Activated T-cell treated with anti-CD3 and anti-CD28 coated beads for 1 hour (primary cell): Measurements from ENCODE around the gene ITGAE.
A peak's percentile ranks its signal among the peaks of the same experiment; 100 is the strongest.
"Not testable (repeated sequence)": the region's sequence is repeated elsewhere in the genome, so short reads cannot be mapped to it uniquely, and the experiment has no call there.

Source experiments
- DNase-seq: peaks from one replicate; pipeline ENCODE4 v3.0.0-alpha.2; 2020; ENCODE audit warnings: low read depth

Gene ITGAE, protein sequence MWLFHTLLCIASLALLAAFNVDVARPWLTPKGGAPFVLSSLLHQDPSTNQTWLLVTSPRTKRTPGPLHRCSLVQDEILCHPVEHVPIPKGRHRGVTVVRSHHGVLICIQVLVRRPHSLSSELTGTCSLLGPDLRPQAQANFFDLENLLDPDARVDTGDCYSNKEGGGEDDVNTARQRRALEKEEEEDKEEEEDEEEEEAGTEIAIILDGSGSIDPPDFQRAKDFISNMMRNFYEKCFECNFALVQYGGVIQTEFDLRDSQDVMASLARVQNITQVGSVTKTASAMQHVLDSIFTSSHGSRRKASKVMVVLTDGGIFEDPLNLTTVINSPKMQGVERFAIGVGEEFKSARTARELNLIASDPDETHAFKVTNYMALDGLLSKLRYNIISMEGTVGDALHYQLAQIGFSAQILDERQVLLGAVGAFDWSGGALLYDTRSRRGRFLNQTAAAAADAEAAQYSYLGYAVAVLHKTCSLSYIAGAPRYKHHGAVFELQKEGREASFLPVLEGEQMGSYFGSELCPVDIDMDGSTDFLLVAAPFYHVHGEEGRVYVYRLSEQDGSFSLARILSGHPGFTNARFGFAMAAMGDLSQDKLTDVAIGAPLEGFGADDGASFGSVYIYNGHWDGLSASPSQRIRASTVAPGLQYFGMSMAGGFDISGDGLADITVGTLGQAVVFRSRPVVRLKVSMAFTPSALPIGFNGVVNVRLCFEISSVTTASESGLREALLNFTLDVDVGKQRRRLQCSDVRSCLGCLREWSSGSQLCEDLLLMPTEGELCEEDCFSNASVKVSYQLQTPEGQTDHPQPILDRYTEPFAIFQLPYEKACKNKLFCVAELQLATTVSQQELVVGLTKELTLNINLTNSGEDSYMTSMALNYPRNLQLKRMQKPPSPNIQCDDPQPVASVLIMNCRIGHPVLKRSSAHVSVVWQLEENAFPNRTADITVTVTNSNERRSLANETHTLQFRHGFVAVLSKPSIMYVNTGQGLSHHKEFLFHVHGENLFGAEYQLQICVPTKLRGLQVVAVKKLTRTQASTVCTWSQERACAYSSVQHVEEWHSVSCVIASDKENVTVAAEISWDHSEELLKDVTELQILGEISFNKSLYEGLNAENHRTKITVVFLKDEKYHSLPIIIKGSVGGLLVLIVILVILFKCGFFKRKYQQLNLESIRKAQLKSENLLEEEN

DNA sequence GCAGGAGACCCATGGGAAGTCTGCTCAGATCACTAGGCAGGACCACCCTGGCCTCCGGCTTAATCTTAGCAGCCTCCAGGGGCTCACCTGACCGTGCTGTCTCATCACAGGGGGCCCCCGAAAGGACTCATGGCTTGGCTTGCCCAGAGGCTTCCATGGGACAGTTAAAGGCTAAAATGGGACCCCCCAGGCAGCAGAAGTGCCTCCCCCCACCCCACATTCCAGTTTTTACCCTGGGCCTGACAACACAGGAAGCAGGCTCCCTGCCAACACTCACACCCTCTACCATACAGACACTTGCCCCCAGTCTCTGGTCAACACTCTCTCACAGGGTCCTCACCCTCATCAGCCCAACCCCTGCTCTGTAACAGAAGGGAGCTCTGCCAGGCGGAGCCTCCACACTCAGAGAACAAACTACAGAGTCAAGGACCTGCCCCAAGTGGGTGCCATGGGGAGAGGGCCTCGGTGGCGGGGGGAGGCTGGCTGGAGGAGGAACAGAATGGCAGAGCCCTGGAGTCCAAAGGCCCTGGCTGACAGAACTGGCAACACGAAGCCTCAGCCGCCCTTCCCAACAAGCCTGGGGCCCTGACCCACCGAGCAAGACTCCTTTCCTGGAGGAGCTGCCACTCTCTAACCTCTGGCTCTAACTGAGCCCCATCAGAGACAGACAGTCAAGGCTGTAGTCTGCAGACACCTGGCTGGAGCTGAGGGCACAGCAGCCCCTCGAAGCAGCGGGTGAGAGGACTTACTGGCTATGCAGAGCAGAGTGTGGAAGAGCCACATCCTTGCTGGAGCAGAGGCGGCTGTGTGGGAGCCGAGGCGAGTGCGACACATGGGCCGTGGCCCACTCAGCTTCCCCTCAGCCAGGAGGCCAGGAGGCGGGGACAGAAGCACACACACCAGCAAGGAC lies at the start of gene ITGAE:
Gene ITGAE (minus strand): TSS at position 827 of the 910 bp plus-strand sequence. CDS start 44 bp downstream, at position 783.
- no peak for DNase-seq

DNA sequence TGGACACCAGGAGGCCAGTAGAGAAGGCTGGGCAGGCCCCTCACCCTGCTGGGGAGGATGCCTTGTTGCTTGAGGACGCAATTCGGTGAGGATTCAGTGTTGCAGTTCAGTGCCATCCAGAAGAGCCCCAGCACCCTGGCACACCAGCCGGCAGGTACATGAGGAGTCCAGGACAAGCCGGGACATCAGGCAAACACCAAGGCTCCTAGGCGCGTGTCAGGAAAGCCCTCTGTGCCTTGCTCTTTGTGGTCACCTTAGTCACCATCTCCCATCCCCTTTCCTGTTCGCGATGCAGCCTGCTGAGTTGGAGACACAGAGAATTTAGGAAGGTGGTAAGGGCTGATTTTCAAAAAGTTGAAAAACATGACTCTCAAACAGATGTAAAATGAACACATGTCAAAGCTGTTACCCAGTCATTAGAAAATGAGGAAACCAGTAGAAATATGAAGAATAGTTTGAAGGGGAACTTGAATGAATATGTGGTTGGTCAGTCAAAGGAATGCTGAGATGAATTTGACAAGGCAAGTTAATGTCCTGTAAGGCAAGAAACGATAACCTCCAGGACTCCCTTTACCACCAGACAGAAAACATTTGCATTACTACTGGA lies 47.3 kb upstream of the ITGAE start:
- no peak for DNase-seq

DNA sequence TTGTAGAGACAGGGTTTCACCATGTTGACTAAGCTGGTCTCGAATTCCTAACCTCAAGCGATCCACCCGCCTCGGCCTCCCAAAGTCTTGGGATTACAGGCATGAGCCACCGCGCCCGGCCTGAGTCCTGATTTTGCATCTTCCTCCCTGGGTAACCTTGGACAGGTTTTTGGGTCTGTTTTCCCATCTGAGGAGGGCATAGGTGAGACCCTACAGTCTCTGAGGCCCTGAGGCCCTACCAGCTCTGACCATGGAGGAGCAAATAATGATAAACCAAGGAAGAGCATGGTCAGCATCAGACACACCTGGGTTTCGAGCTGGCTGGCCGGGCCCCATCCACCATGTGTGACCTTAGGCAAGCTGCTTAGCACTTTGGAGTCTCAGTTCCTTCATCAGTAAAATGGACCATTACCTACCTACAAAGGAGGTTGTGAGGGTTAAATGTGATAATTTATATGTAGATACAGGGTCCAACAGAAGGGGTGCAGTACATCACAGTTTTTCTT lies 46.2 kb upstream of the ITGAE start:
- DNase-seq = no peak

DNA sequence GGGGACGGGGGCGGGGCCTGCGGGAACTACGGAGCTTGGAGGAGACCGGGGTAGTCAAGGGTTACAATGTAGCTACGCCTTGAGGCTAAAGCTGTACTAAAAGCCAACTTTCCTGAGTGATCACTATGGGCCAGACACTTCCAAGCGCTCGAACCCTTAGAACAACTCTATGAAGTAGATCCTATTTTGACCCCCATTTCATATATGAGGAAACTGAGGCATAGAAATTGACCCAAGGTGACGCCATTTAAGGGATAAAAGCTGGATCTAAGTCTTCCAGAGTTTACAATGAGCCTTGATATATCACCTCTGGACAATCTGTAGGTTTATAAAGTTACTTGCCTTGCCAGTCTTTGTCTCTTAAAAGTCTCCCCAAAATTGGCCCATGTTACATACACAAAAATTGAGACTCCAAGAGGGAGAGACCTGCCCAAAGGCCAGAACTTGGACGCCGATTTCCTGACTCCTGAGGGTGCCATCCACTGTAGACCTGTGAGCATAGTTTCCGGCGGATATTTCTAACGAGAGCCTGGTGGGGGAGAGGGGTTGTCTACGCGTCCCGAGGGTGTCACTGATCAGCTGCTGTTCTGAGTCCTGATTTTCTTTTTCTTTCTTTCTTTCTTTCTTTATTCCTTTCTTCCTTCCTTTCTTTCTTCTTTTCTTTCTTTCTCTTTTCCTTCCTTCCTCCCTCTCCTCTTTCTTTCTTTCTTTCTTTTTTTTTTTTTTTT lies 45.6 kb upstream of the ITGAE start:
- no peak for DNase-seq

DNA sequence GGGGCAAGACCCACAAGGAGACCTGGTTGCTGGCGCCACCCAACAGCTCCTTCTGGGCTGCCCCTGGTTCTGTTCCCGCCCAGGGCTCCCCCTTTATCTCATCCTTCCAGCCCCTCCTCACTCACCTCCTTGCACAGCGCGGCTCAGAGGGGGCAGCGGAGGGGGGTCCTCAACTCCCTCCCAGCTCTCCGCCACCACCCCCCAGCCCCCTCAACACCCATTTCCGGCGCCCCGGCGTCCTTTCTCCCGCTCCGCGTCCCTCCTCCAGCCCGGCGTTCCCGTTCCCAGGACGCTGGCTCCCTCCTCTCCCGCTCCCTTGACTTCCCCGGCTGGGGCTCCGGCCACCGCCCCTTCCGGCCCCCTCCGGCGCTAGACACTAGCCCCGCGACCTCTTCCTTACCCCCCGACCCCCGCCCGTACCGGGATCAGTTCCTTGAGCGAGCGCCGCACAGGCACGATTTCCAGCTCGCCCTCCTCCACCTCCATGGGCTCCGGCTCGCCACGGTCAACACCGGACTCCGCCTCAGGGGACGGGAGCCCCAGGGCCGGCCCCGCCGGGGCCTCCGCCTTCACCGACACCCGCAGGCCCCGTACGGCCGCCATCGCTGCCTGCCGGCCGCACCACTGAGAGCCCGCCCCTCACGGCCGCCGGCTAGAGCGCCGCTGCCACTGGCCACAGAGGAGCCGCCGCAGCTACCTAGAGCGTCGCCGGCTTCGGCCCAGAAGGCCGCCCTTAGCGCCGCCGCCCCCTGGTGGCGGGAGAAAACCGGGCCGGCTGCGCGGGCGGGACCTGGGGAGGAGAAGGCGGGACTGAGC lies 44.8 kb upstream of the ITGAE start, which contains the start of gene NCBP3:
Gene NCBP3 (minus strand): TSS at position 626 of the 816 bp plus-strand sequence. CDS start 23 bp downstream, at position 603.
- DNase-seq = peak; percentile 90

DNA sequence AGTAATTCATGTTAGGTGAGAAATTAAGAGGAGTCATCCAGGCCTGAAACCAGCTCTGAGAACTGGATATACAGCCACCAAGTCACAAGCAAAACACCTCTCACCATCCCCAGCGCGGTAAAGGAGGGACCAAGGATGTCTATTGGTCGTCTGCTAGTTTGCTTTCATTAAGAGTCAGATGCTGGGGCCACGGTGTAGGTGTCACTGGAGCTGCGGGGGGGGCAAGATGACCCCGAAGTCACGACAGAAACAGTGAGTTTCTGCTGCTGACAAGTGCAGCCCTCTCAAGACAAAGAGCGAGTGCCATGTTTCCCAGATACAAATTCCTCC lies 44.3 kb upstream of the ITGAE start:
- no peak for DNase-seq

DNA sequence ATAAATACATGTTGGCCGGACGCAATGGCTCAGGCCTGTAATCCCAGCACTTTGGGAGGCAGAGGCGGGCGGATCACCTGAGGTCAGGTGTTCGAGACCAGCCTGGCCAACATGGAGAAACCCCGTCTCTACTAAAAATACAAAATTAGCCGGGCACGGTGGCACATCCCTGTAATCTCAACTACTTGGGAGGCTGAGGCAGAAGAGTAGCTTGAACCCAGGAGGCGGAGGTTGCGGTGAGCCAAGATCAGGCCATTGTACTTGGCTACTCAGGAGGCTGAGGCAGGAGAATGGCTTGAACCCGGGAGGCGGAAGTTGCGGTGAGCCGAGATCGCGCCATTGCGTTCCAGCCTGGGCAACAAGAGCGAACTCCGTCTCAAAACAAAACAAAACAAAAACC lies 43.6 kb upstream of the ITGAE start:
- DNase-seq = not testable (repeated sequence)

DNA sequence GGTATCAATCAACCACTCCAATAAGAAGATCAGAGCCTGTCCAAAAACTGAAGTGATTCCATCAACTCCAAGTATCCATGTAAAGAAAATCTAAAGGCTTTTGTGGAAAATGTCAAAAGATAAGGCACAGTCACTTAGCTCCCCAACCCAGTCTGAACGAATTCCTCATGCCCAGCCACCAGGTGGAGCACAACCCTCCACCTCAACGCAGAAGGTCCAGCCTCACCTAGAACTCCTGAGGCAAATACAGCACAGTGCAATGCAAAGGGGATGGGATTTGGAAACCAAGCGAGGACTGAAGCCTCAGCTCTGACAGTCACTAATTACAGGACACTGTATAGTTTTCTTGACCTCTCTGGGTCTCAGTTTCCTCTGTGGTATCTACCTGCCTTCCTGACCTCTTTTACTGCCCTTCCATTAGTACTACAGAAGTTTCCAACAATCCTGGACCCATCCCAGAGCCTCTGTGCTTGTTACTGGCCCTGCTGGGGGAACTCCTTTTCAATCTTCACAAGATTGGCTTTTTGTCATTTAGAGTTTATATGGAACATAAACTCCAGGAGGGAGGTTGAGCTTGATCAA lies 43.0 kb upstream of the ITGAE start:
- DNase-seq = peak; percentile 38

DNA sequence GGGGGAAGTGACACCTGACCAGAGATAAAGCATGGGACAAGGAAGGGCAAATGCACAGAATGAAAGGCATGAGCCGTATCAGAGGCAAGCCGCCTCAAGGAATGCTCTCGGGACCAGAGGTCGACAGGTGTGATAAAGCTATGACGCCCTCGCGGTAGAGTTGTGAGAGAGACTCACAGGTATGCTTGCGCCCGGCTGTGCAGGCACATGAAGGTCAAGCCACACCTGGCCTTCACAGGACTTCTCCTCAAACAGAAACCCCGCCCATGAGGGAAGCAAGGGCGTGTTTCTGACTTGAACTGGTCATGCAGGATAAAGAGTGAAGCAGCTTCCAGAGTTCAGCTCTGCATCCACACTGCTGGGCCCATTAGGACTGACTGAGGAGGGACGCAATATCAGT lies 37.2 kb upstream of the ITGAE start:
- no peak for DNase-seq

DNA sequence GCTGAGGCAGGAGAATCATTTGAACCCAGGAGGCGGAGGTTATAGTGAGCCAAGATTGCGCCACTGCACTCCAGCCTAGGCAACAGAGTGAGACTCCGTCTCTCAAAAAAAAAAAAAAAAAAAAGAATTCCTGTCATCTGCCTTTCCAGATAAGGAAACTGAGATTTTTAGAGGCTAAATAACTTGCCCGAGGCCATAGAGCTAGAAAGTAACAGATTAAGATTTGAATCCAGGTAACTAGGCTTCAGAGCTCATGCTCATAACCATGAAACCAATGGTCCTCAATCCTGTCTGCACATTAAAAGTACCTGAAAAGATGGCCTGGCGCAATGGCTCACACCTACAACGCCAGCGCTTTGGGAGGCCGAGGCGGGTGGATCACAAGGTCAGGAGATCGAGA lies 35.6 kb upstream of the ITGAE start:
- no peak for DNase-seq

DNA sequence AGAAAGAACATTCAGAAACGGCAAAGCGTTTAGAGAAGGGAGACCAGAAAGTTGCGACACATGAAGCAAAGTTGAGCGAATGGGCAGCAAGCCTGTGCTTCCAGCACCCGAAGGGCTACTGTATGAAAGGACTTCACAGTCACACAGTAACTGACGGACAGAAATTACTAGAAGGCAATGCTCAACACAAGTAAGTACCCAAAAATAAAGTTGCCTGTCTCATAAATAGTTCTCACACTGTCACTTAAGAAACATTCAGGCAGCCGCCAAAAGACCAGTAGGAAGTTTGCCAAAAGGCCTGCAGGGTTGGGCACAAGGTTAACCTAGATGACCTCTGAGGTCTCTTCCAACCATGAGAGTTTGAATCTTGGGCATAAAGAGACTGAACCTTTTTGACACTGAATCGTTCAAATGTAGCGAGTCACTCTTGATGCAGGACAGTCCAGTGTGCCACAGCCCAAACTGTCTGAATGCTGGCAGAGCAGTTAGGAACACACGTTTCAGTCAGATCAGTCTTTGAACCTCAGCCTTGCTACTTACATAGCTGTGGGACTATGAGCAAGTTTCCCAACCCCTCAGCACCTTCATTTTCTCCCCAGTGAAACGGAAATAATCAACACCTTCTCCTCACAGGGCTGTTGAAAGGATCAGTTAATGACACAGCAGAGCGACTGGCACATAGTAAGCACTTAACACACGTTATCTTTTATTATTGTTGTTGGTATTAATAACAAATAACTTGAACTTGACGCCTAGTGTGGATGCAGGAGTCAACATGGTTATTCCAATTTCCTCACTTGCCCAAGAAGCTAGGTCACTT lies 34.6 kb upstream of the ITGAE start:
- DNase-seq = no peak

DNA sequence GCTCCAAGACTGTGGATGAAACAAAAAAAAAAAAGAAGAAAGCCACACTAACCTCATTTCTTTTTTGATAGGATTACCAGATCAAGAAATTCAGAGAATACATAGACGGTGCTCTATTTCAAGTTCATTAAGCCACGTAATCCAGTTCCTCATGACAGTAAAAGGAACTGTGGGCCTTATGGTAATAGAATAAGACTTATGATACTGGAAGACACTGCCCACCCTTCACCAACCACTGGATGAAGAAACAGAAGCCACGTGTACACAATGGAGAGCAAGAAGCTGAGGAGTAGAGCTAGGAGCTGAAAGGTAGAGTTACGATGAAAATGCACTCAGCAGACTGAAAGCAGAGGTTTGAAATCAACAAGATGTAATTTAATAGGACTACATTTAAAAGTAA lies 33.8 kb upstream of the ITGAE start:
- no peak for DNase-seq

DNA sequence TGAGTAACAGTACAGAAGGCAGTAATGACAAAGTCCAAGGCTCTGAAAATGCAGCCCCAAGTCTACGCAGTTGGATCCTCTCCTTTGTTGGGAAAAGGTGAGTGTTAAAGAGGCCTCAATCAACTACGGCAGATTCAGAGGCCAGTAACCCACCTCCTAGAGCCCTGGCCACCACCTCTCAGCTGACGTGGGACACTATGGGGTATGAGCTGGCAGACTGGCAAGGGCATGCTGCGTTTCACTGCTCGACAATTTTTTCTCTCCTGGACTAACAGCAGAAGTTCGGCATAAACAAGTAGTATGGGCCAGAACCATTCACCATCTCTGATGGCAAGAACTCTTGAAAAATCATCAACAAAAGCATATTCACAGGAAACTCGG lies 27.9 kb upstream of the ITGAE start:
- DNase-seq = no peak

DNA sequence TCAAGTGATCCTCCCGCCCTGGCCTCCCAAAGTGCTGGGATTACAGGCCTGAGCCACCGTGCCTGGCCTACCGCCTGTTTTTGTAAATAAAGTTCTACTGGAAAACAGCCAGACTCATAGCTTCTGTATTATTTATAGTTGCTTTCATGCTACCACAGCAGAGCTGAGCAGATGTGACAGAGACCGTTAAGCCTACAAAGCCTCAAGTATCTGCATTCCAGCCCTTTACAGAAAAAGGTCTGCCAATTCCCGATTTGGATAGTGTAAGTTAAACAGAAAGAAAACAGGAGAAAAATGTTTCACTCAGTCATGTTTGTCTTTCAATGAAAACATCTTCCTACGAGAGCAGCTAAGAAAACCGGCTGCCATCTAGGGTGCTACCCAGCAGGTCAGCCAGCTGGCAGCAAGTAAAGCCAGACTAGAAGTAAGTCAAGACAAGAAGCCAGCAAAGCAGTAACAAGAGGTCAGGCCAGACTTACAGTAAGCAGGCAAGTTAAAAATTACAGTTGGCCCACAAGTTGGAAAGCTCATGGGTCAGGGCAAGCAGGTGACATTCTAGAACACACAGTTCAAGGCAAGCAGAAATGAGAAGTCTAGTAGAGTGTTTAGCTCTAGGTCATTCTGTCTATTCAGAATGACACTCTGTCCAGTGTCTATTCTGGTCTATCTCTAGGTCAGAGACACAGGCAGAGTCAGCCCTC lies 27.3 kb upstream of the ITGAE start:
- no peak for DNase-seq

DNA sequence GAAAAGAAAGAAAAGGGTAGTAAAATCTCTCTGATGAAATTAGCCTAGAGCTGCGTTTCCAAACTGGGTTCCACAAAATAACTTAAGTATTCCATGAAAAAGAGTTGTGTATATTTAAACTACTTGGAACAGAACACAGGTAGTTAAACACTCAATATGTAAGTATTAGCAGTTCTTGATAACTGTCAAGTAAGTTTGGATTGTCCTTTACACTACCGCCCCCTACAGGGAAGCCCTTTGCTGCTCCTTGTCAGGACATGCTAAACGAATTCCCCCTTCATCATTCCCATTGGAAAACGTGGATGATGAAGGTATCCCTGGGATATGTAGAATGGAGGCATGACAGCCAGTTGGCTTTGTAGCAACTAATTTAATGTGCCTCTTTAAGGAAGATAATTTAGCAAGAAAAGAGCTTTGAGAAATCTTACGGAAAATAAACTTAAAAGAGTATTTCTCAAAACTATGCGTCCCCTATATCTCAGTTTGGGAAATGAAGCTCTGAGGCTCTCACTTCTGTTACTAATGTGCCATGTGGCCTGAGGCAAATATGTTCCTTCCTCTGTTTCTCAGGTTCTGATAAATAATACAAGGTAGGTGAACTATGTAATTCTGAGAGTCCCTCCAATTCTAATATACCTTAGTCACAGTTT lies 26.3 kb upstream of the ITGAE start:
- DNase-seq = peak; percentile 68

DNA sequence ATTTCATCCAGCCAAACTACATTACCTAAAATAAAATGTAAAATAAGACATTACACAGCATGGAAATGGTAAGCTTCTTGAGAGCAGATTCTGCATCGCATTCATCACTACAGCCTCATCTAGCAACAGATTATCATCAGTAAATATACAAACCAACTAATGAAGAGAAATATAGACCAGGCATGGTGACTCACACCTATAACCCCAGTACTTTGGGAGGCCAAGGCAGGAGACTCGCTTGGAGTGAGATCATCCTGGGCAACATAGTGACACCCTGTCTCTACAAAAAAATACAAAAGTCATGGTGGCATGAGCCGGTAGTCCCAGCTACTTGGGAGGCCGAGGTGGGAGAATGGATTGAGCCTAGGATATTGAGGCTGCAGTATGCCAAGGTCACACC lies 25.2 kb upstream of the ITGAE start:
- DNase-seq = no peak

DNA sequence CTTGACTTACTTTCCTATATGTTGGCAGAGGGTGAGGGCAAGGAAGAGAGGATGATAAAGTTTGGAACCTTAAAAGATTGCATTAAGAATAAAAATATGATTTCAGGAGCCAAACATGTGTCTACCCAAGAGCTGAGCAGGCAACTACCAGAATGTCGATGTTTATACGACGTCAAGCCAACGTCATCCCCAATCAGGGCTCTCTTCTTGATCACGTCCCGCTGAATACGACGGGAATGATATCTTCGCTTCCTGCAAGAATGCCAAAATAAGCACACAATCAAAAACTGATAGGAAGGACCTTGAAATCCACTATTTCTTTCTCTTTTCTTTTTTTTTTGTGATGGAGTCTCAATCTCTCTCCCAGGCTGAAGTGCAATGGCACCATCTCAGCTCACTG lies 20.1 kb upstream of the ITGAE start:
- DNase-seq = no peak
